GM12872 (cell line): Measurements from ENCODE around the gene ATAD5.

Source experiments
- CTCF ChIP-seq: IDR thresholded peaks from 3 replicates; pipeline ENCODE4 v1.5.1; 2011; ENCODE audit warnings: low read depth, mild to moderate bottlenecking, low read length, moderate library complexity; ENCODE audit not compliant: insufficient read depth

Gene ATAD5

GRCh38 chr17:30801671-30802070 is 30.1 kb upstream of the ATAD5 start:
- no peak for TF ChIP-seq CTCF

GRCh38 chr17:30805944-30806456 is 25.8 kb upstream of the ATAD5 start:
- TF ChIP-seq CTCF, result peak; percentile 20; the same call in 1 of the 3 replicates

GRCh38 chr17:30807896-30808295 is 23.9 kb upstream of the ATAD5 start:
- no peak for TF ChIP-seq CTCF

- no peak for TF ChIP-seq CTCF
Observed at GRCh38 chr17:30808785-30809286, 22.9 kb upstream of the ATAD5 start.

- no peak for TF ChIP-seq CTCF
Observed at GRCh38 chr17:30809867-30810266, 21.9 kb upstream of the ATAD5 start.

- no peak for TF ChIP-seq CTCF
Observed at GRCh38 chr17:30812218-30813177, 19.3 kb upstream of the ATAD5 start.

- no peak for TF ChIP-seq CTCF
Observed at GRCh38 chr17:30816165-30816564, 15.6 kb upstream of the ATAD5 start.
